ENCODE data around the gene MARCOL. TPM values are rescaled to one million over a fixed set of nuclear protein-coding genes. Genes with fewer than 3 reads are reported as not detected.

Gene MARCOL
- not detected in 2 replicates for total RNA-seq (2013; cell fraction: nucleolus; rRNA removed)
- total RNA-seq (2014; rRNA removed) = not detected in 2 replicates
- total RNA-seq (2014; rRNA removed; fragmentation: Illumina TruSeq; extraction: Trizol) = not detected in 2 replicates
- not detected in 2 replicates for total RNA-seq (2021)
- polyA plus RNA-seq (2011; ENCODE audit: low read depth) = not detected
- 1.4 and 1.7 TPM in 2 replicates for polyA plus RNA-seq (2011; rRNA removed)
- 0.55 and 0.65 TPM in 2 replicates for polyA plus RNA-seq (2011; cell fraction: cytosol; rRNA removed)
- polyA plus RNA-seq (2011; cell fraction: nucleus; rRNA removed) = 0.95 and 1.5 TPM in 2 replicates
- polyA plus RNA-seq (2012) = not detected in 2 replicates
- polyA plus RNA-seq (2014; fragmentation: Illumina TruSeq; extraction: Trizol) = not detected in 2 replicates
- not detected for polyA plus RNA-seq (2014; fragmentation: Nextera tagmentation; extraction: Ambion mirVana)
- not detected in 2 replicates for polyA plus RNA-seq (2014; rRNA removed)
- not detected for polyA plus RNA-seq (2016; fragmentation: Nextera tagmentation; extraction: Ambion mirVana)
- 1.3 and 1.7 TPM in 2 replicates for polyA minus RNA-seq (2011; rRNA and poly(A)+ RNA removed)
- polyA minus RNA-seq (2011; cell fraction: cytosol; rRNA and poly(A)+ RNA removed) = 0.94 TPM in 1 of 2 replicates, not detected in the other
- 2.8 and 2.9 TPM in 2 replicates for polyA minus RNA-seq (2011; cell fraction: nucleus; rRNA and poly(A)+ RNA removed)
- not detected for Bru-seq, nascent RNA
- BruChase-seq, experiment 1, labeled RNA remaining after a 6-hour chase = not detected
- BruChase-seq, experiment 2, labeled RNA remaining after a 2-hour chase = not detected
- long read RNA-seq, experiment 1 = 0 reads
- long read RNA-seq, experiment 2, partial matches to known transcripts = 0 of 2 reads
- long read RNA-seq, experiment 2, other reads (novel, unspliced or antisense) = 2 of 2 reads

GRCh38 chr5:148238418-148238794 is at the start of gene MARCOL:
Gene MARCOL, plus strand, starts transcription at chr5:148238525. Its CDS starts 73 bp downstream, at chr5:148238598.
- H3K36me3 ChIP-seq (ENCODE audit: control insufficient read depth in 2 of 2, insufficient read depth in 2 of 2, low read length in 1 of 2) = no peaks in the 10 kb centered on the region
- 3% methylated on average over 2 of the region's 2 CpGs for WGBS (ENCODE audit: insufficient coverage, insufficient replicate concordance, low lambda C conversion rate, missing lambda C conversion rate)
- TF ChIP-seq, protein P1, sequence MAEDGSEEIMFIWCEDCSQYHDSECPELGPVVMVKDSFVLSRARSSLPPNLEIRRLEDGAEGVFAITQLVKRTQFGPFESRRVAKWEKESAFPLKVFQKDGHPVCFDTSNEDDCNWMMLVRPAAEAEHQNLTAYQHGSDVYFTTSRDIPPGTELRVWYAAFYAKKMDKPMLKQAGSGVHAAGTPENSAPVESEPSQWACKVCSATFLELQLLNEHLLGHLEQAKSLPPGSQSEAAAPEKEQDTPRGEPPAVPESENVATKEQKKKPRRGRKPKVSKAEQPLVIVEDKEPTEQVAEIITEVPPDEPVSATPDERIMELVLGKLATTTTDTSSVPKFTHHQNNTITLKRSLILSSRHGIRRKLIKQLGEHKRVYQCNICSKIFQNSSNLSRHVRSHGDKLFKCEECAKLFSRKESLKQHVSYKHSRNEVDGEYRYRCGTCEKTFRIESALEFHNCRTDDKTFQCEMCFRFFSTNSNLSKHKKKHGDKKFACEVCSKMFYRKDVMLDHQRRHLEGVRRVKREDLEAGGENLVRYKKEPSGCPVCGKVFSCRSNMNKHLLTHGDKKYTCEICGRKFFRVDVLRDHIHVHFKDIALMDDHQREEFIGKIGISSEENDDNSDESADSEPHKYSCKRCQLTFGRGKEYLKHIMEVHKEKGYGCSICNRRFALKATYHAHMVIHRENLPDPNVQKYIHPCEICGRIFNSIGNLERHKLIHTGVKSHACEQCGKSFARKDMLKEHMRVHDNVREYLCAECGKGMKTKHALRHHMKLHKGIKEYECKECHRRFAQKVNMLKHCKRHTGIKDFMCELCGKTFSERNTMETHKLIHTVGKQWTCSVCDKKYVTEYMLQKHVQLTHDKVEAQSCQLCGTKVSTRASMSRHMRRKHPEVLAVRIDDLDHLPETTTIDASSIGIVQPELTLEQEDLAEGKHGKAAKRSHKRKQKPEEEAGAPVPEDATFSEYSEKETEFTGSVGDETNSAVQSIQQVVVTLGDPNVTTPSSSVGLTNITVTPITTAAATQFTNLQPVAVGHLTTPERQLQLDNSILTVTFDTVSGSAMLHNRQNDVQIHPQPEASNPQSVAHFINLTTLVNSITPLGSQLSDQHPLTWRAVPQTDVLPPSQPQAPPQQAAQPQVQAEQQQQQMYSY (CRISPR knock-in tag; IDR thresholded peaks at IDR 0.05) = no peak
- no peak for TF ChIP-seq SUZ12 (IDR thresholded peaks at IDR 0.05; ENCODE audit: unreplicated experiment)
- no peak for TF ChIP-seq KAT2A (conservative IDR thresholded peaks at IDR 0.05; ENCODE audit: control insufficient read depth, low read depth, low read length)
- no peak for TF ChIP-seq NFYB (IDR thresholded peaks at IDR 0.05; ENCODE audit: insufficient read depth, low read depth, low read length)
- no peak for TF ChIP-seq IRF4 (IDR thresholded peaks at IDR 0.05; ENCODE audit: low read depth, low read length)
- no peak for TF ChIP-seq JUND (IDR thresholded peaks at IDR 0.05; ENCODE audit: low read depth, low read length)
- no peak for TF ChIP-seq ZNF622 (IDR thresholded peaks at IDR 0.05)
- TF ChIP-seq, protein P2, sequence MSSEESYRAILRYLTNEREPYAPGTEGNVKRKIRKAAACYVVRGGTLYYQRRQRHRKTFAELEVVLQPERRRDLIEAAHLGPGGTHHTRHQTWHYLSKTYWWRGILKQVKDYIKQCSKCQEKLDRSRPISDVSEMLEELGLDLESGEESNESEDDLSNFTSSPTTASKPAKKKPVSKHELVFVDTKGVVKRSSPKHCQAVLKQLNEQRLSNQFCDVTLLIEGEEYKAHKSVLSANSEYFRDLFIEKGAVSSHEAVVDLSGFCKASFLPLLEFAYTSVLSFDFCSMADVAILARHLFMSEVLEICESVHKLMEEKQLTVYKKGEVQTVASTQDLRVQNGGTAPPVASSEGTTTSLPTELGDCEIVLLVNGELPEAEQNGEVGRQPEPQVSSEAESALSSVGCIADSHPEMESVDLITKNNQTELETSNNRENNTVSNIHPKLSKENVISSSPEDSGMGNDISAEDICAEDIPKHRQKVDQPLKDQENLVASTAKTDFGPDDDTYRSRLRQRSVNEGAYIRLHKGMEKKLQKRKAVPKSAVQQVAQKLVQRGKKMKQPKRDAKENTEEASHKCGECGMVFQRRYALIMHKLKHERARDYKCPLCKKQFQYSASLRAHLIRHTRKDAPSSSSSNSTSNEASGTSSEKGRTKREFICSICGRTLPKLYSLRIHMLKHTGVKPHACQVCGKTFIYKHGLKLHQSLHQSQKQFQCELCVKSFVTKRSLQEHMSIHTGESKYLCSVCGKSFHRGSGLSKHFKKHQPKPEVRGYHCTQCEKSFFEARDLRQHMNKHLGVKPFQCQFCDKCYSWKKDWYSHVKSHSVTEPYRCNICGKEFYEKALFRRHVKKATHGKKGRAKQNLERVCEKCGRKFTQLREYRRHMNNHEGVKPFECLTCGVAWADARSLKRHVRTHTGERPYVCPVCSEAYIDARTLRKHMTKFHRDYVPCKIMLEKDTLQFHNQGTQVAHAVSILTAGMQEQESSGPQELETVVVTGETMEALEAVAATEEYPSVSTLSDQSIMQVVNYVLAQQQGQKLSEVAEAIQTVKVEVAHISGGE (CRISPR knock-in tag; IDR thresholded peaks at IDR 0.05) = no peak
- no peak for TF ChIP-seq MTA2 (IDR thresholded peaks at IDR 0.05; ENCODE audit: low read depth)
- no peak for TF ChIP-seq ATF3 (IDR thresholded peaks at IDR 0.05; ENCODE audit: borderline replicate concordance, extremely low read depth, low read depth, low read length)

More at GRCh38 chr5:148238418-148238794, at the start of gene MARCOL:
- H3K27ac ChIP-seq (ENCODE audit: control insufficient read depth, insufficient read depth) = no peak within 1 kb of the TSS
- ChIA-PET CTCF (no interaction called here), POLR2A (no interaction called here), SMC1A (ENCODE audit: uncharacterized antibody, unreplicated experiment) (no interaction called here), RAD21 (ENCODE audit: unreplicated experiment) (no interaction called here)
- no peak within 1 kb of the TSS for H2AFZ ChIP-seq (ENCODE audit: control insufficient read depth, low read depth, low read length)
- DNase-seq (ENCODE audit: low read depth, low spot score) = no peak
- no peak within 1 kb of the TSS for H3K4me2 ChIP-seq (ENCODE audit: control insufficient read depth, insufficient read depth)
- no peak within 1 kb of the TSS for H3K4me3 ChIP-seq
- intact Hi-C loops (cut with micrococcal nuclease; ENCODE audit: unreplicated experiment) (no loop called here), in situ Hi-C loops (cut with MboI) (no loop called here)
- no peak within 1 kb of the TSS for H3K9ac ChIP-seq (ENCODE audit: control insufficient read depth, insufficient read depth, low read length)
- no peak for FAIRE-seq
- no peaks in the 10 kb centered on the region for H3K79me2 ChIP-seq (ENCODE audit: control insufficient read depth, insufficient read depth, low read length)
- H3K9me3 ChIP-seq (replicated peaks; ENCODE audit: control insufficient read depth, insufficient read depth, low read length) = no peaks in the 10 kb centered on the region
- H3K27me3 ChIP-seq (replicated peaks in 1 of 2; ENCODE audit: control insufficient read depth in 2 of 2, insufficient read depth in 2 of 2, low read length in 1 of 2) = no peaks in the 10 kb centered on the region
- H3K4me1 ChIP-seq (ENCODE audit: control insufficient read depth, insufficient read depth, low read length) = no peaks in the 10 kb centered on the region
- H4K20me1 ChIP-seq (ENCODE audit: control insufficient read depth, insufficient read depth) = no peaks in the 10 kb centered on the region
- BruUV-seq (replicated peaks) = no TSS peak
- no peak for ATAC-seq

Measured in GM12878 (cell line).